ENCODE data around the gene PIP4K2C.

DNA sequence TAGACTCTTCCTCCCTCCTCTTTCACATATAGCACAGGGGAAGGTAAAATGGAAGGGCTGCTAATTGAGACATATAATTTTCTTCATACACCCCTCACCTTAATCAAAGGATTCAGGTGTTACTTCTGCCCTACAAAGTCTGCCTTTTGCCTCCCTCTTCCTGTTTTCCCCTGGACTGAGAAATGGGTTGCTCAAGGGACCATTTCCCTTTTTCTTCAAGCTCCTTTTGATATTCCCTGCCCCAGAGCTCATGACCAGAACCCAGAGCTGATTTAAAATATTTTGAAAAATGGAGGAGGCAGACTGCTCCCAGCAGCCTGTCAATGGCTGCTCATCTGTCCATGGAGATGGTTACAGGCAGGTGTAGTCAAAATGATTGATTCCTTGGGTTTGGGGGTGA lies 6.3 kb upstream of the PIP4K2C start:
- TF ChIP-seq, protein P1, sequence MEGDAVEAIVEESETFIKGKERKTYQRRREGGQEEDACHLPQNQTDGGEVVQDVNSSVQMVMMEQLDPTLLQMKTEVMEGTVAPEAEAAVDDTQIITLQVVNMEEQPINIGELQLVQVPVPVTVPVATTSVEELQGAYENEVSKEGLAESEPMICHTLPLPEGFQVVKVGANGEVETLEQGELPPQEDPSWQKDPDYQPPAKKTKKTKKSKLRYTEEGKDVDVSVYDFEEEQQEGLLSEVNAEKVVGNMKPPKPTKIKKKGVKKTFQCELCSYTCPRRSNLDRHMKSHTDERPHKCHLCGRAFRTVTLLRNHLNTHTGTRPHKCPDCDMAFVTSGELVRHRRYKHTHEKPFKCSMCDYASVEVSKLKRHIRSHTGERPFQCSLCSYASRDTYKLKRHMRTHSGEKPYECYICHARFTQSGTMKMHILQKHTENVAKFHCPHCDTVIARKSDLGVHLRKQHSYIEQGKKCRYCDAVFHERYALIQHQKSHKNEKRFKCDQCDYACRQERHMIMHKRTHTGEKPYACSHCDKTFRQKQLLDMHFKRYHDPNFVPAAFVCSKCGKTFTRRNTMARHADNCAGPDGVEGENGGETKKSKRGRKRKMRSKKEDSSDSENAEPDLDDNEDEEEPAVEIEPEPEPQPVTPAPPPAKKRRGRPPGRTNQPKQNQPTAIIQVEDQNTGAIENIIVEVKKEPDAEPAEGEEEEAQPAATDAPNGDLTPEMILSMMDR (IDR thresholded peaks at IDR 0.05; ENCODE audit: borderline replicate concordance, extremely low read depth, low read length, poor library complexity, severe bottlenecking): no peak
- no peak for TF ChIP-seq EZH2 (IDR thresholded peaks at IDR 0.05; ENCODE audit: borderline replicate concordance, low read depth, low read length, severe bottlenecking)
